NOMO-1 (cell line): Measurements from ENCODE around the gene NKX2-3.

Source experiments
- DNase-seq, 2 experiments: peaks; one replicate each; lab custom pipeline; 2025; ENCODE audit not compliant: unreplicated experiment in 2 of 2; lab: John Stamatoyannopoulos, UW

Gene NKX2-3

GRCh38 chr10:99525897-99526296 is 6.8 kb upstream of the NKX2-3 start:
- no peak for DNase-seq

GRCh38 chr10:99526861-99527504 is 5.8 kb upstream of the NKX2-3 start:
- no peak for DNase-seq

GRCh38 chr10:99527526-99528493 is 4.9 kb upstream of the NKX2-3 start:
- DNase-seq = no peak

GRCh38 chr10:99528494-99529441 is 4.0 kb upstream of the NKX2-3 start:
- DNase-seq = no peak

- no peak for DNase-seq
These were observed 3.1 kb upstream of the NKX2-3 start for GRCh38 chr10:99529591-99530107.

- DNase-seq = no peak
These were observed 2.4 kb upstream of the NKX2-3 start for GRCh38 chr10:99530108-99531025.

GRCh38 chr10:99531026-99531695 is 1.6 kb upstream of the NKX2-3 start:
- no peak for DNase-seq

GRCh38 chr10:99531696-99532593 is 797 bp upstream of the NKX2-3 start:
- no peak for DNase-seq

- DNase-seq = no peak
These were observed 1.0 kb downstream of the NKX2-3 start for GRCh38 chr10:99533496-99534449.

- no peak for DNase-seq
These were observed 1.8 kb downstream of the NKX2-3 start for GRCh38 chr10:99534450-99534938.

GRCh38 chr10:99534939-99535763 is 2.4 kb downstream of the NKX2-3 start:
- DNase-seq = peak; percentile 29 to 46

- no peak for DNase-seq
These were observed 3.1 kb downstream of the NKX2-3 start for GRCh38 chr10:99535764-99536337.

- DNase-seq = no peak
These were observed 3.8 kb downstream of the NKX2-3 start for GRCh38 chr10:99536338-99537085.

GRCh38 chr10:99537086-99537988 is 4.6 kb downstream of the NKX2-3 start:
- DNase-seq = peak; percentile 29 to 55
